Astrocyte (in vitro differentiated cells and primary cell): ENCODE results near the gene PPP1R15B.

ENCODE experiments used
- EZH2 ChIP-seq: IDR thresholded peaks from 2 replicates; pipeline ENCODE4 v1.6.1; 2012; ENCODE audit warnings: mild to moderate bottlenecking, low read length, inconsistent platforms; ENCODE audit not compliant: insufficient read depth
- TF ChIP-seq, protein P1 (sequence below): IDR thresholded peaks from 2 replicates; pipeline ENCODE4 v1.5.1; 2011; ENCODE audit warnings: low read depth, mild to moderate bottlenecking, inconsistent platforms, low read length, moderate library complexity; ENCODE audit not compliant: insufficient read depth

DNA sequence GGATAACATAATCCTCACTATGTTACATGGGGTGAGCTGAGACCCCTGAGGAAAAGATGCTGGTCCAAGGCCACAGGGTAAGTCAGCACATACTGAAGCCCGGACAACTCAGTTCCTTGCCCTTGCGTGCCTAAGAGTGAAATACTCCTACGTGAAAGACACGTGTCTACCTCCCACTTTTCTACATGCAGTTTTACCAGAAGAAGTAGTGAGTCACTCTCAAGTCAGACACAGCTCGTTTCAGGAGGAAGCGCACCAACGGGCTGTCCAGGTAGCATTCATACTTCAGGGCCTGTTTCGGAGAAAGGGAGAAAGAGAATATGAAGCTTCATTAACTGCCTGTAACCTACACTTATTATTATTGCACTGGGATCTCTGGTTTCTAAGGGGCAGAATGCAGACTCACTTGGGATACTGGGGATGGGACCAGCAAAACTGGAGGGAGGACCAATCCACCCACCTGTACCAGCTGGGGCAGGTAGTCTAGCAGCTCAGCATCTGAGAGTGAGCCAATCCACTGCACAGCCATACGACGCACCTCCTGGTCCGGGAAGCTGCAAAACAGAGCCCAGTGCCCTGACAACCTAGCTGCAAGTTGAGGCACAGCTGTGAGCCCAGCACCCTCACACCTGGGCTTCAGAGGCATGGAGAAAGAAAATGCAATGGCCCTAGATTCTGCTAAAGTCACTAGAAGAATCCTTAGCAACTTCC lies 32.4 kb upstream of the PPP1R15B start:
- TF ChIP-seq, protein P1, sequence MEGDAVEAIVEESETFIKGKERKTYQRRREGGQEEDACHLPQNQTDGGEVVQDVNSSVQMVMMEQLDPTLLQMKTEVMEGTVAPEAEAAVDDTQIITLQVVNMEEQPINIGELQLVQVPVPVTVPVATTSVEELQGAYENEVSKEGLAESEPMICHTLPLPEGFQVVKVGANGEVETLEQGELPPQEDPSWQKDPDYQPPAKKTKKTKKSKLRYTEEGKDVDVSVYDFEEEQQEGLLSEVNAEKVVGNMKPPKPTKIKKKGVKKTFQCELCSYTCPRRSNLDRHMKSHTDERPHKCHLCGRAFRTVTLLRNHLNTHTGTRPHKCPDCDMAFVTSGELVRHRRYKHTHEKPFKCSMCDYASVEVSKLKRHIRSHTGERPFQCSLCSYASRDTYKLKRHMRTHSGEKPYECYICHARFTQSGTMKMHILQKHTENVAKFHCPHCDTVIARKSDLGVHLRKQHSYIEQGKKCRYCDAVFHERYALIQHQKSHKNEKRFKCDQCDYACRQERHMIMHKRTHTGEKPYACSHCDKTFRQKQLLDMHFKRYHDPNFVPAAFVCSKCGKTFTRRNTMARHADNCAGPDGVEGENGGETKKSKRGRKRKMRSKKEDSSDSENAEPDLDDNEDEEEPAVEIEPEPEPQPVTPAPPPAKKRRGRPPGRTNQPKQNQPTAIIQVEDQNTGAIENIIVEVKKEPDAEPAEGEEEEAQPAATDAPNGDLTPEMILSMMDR = no peak
- no peak for TF ChIP-seq EZH2
